DND-41 (cell line): Measurements from ENCODE around the gene JAML.

Experiments
- EZH2 ChIP-seq: IDR thresholded peaks from 3 replicates; pipeline ENCODE4 v1.6.1; 2012; ENCODE audit warnings: borderline replicate concordance, low read depth, mild to moderate bottlenecking, moderate library complexity, low read length, inconsistent platforms; ENCODE audit not compliant: severe bottlenecking
- TF ChIP-seq, protein P1 (sequence below): IDR thresholded peaks from 2 replicates; pipeline ENCODE4 v1.5.1; 2012; ENCODE audit warnings: borderline replicate concordance, low read length, moderate library complexity, mild to moderate bottlenecking; ENCODE audit not compliant: poor library complexity, severe bottlenecking; ENCODE audit errors: extremely low read depth

- TF ChIP-seq, protein P1, sequence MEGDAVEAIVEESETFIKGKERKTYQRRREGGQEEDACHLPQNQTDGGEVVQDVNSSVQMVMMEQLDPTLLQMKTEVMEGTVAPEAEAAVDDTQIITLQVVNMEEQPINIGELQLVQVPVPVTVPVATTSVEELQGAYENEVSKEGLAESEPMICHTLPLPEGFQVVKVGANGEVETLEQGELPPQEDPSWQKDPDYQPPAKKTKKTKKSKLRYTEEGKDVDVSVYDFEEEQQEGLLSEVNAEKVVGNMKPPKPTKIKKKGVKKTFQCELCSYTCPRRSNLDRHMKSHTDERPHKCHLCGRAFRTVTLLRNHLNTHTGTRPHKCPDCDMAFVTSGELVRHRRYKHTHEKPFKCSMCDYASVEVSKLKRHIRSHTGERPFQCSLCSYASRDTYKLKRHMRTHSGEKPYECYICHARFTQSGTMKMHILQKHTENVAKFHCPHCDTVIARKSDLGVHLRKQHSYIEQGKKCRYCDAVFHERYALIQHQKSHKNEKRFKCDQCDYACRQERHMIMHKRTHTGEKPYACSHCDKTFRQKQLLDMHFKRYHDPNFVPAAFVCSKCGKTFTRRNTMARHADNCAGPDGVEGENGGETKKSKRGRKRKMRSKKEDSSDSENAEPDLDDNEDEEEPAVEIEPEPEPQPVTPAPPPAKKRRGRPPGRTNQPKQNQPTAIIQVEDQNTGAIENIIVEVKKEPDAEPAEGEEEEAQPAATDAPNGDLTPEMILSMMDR: no peak
- no peak for TF ChIP-seq EZH2
Measured at GRCh38 chr11:118166641-118167040, 58.2 kb downstream of the JAML start.
